ENCODE results near the gene APBB2. TPM values are rescaled to one million over a fixed set of nuclear protein-coding genes. Genes with fewer than 3 reads are reported as not detected.

Gene APBB2
- total RNA-seq, 2 donors from 2014 or later, result 0.60 to 0.65 TPM

DNA sequence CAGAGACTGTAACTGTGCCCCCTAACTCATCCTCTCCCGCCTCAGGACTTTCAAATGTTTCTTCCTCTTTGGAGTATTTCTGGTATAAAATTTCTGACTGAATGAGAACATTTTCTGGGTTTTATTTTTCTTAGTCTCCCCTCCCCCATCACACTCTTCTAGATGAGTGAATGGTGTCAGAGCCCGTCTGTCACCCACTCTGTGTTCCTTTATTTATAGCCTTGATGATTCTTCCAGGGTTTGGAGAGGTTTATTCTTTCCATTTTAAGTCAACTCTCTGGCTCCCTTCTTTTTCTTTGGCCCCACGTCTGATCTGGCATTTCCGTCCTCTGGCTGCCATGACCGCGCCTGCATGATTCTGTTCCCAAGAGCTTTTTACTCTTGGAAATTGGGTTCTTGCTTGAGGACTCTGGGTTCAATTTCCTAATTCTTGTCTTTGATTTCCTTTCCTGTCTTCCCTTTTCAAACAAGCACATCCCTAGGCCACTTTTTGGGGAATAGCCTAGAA is 335.7 kb downstream of the APBB2 start:
- Mint-ChIP-seq H3K27ac (peak overlapping the region; percentile 19), H3K36me3 (ENCODE audit: low read depth) (peaks cover 3% of the 10 kb centered on the region), H3K4me1 (peaks cover 2% of the 10 kb centered on the region), H3K27me3 (peaks cover 63% of the 10 kb centered on the region), H3K4me3 (no peak overlapping the region)
- DNase-seq (no peak), ATAC-seq (no peak)
- no peaks in the 10 kb centered on the region for H3K9me3 ChIP-seq (ENCODE audit: control insufficient read depth, low read length, poor library complexity, severe bottlenecking)

DNA sequence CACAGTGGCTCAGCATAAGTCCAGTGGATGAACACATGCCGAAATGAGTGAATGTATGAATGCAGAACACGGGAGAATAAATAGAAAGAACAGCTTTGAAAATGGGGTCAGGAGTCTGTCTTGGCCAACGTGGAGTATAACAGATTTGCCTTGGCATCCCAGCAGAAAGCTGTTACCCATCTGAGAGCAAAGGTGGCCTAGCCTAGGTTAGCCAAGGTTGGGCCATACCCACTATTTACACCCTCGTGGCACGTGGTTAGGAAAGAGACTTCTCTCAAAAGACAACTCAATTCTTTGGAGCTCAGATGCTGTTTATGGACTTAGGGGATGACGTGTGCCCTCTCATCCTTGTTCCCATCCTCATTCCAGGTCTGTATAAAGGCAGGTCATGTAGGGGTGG is 337.3 kb downstream of the APBB2 start:
- DNase-seq, result no peak
- H3K4me3 Mint-ChIP-seq, result no peak overlapping the region
- H3K27ac Mint-ChIP-seq, result no peak overlapping the region
- H3K4me1 Mint-ChIP-seq, result peaks cover 2% of the 10 kb centered on the region
- peaks cover 57% of the 10 kb centered on the region for H3K27me3 Mint-ChIP-seq
- H3K36me3 Mint-ChIP-seq (ENCODE audit: low read depth), result peaks cover 3% of the 10 kb centered on the region
- ATAC-seq, result no peak
- no peaks in the 10 kb centered on the region for H3K9me3 ChIP-seq (ENCODE audit: control insufficient read depth, low read length, poor library complexity, severe bottlenecking)

DNA sequence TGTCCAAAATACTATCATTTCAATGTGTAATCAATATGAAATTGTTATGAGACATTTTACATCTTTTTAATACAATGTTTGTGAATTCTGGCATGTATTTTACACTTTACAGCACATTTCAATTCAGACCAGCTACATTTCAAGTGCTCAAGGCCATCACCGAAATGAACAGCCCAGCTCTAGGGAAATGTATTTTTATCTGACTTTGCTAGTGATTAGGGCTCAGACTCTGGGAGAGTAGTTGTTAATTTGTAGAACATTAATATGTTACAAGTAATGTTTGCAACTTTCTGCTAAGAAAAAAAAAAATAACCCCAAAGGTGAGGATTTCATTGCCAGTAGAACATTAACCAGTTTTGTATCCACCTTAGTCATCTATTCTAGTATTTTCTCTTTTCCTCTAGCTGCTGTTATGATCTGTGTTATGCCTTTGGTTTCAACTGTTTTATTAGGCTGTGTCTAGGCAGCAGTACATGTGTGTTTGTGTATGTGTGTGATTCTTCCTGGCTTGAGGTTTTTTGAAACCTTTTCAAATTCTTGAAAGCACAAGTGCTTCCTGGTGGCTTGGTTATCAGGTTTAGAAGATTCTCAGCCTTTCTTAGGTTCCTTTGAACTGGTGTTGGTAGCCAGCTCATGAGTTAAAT is 338.7 kb downstream of the APBB2 start:
- no peak for ATAC-seq
- Mint-ChIP-seq H3K4me3 (no peak overlapping the region), H3K4me1 (peaks cover 2% of the 10 kb centered on the region)

DNA sequence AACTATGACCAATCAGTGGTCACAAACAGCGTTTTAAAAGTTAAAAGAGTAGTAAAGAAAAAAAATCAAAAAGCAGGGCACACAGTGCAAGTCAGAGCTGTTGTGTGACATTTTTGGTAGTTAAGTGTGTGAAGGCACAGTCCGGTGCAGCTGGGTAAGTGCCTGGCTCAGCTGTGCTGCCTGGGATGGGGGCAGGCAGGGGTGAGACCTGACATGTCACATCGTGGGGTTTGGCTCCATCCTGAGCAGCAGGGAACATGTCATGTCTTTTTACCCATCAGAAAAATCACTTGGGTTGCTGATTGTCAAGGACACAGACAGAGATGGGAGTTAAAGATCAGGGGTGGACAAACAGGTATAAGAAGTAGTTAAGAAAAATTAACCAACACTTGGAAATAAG is 339.4 kb downstream of the APBB2 start:
- no peak overlapping the region for H3K27ac Mint-ChIP-seq
- DNase-seq, result no peak
- H3K4me1 Mint-ChIP-seq, result peaks cover 2% of the 10 kb centered on the region
- no peak for ATAC-seq
- peaks cover 3% of the 10 kb centered on the region for H3K36me3 Mint-ChIP-seq (ENCODE audit: low read depth)
- no peaks in the 10 kb centered on the region for H3K9me3 ChIP-seq (ENCODE audit: control insufficient read depth, low read length, poor library complexity, severe bottlenecking)
- no peak overlapping the region for H3K4me3 Mint-ChIP-seq
- H3K27me3 Mint-ChIP-seq, result peaks cover 53% of the 10 kb centered on the region

More for the DNA sequence above, 338.7 kb downstream of the APBB2 start:
- peaks cover 56% of the 10 kb centered on the region for H3K27me3 Mint-ChIP-seq
- H3K27ac Mint-ChIP-seq, result no peak overlapping the region
- peaks cover 3% of the 10 kb centered on the region for H3K36me3 Mint-ChIP-seq (ENCODE audit: low read depth)
- H3K9me3 ChIP-seq (ENCODE audit: control insufficient read depth, low read length, poor library complexity, severe bottlenecking), result no peaks in the 10 kb centered on the region
- DNase-seq, result no peak

DNA sequence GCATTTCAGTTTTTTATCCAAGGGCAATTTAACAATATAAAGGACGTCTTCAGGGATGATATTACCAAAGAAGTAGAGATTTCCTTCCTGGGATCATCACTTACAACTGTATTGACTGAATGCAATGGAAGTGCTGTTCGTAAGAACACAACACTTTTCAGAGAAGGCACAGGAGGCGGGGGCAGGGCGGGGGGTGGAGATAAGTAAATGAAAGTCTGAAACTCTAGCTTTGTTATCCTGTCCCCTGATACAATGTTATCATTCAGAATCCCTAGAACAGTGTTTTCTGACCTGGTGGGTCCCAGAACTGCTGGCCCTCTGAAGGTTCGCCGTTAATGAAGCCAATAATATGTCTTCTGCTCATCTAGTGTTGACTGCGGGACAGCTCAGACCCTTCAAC is 340.0 kb downstream of the APBB2 start:
- DNase-seq (no peak), ATAC-seq (no peak)
- no peaks in the 10 kb centered on the region for H3K9me3 ChIP-seq (ENCODE audit: control insufficient read depth, low read length, poor library complexity, severe bottlenecking)
- Mint-ChIP-seq H3K4me3 (no peak overlapping the region), H3K36me3 (ENCODE audit: low read depth) (peaks cover 3% of the 10 kb centered on the region), H3K4me1 (peaks cover 2% of the 10 kb centered on the region), H3K27ac (no peak overlapping the region), H3K27me3 (peaks cover 50% of the 10 kb centered on the region)

DNA sequence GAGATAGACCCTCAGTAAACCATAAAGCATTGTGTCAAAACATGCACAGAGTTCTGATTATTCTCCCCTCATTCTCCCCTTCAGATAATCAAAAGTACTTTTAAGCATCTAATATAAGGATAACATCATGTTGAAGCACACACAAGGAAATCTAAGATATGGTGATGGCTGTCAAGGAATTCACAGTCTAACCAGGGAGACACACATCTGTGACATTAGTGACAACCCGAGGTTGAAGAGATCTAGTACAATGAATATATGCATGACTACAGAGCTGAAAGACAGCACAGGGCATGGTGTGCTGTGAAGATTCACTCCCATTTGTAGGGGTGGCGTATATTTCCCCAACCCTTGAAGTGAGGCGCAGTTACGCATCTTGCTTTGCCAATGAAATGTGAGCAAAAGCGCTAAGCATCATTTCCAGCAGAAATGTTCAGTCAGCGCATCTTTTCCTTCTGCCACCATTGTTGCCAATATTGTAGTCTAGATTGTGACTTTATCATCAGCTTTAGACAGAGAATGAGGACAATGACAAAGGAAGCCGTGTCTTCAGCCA is 342.6 kb downstream of the APBB2 start:
- Mint-ChIP-seq H3K4me3 (no peak overlapping the region), H3K27ac (no peak overlapping the region), H3K36me3 (ENCODE audit: low read depth) (no peaks in the 10 kb centered on the region), H3K27me3 (peaks cover 27% of the 10 kb centered on the region), H3K4me1 (peaks cover 2% of the 10 kb centered on the region)
- DNase-seq (no peak), ATAC-seq (no peak)
- H3K9me3 ChIP-seq (ENCODE audit: control insufficient read depth, low read length, poor library complexity, severe bottlenecking), result no peaks in the 10 kb centered on the region

DNA sequence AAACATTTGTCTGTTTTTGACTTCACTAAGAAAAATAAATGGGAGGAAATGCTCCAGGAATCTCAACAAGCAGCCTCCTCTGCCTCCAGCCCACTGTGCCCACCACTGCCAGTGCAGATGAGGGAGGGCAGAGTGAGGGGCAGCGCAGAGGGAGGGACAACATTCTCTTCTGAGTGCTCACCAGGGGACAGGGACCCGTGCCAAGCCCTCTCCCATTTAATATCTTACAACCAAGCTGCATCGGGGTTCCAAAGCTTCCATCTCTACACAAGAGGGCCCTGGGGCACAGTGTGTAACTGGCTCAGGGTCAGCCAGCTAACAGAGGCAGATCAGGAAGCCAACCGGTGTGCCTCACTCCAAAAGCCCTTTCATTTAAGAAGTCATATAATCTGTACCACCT is 344.2 kb downstream of the APBB2 start:
- no peak for ATAC-seq
- H3K9me3 ChIP-seq (ENCODE audit: control insufficient read depth, low read length, poor library complexity, severe bottlenecking), result no peaks in the 10 kb centered on the region
- peaks cover 25% of the 10 kb centered on the region for H3K27me3 Mint-ChIP-seq
- H3K4me3 Mint-ChIP-seq, result no peak overlapping the region
- no peaks in the 10 kb centered on the region for H3K4me1 Mint-ChIP-seq
- H3K27ac Mint-ChIP-seq, result no peak overlapping the region
- no peaks in the 10 kb centered on the region for H3K36me3 Mint-ChIP-seq (ENCODE audit: low read depth)
- DNase-seq, result no peak

DNA sequence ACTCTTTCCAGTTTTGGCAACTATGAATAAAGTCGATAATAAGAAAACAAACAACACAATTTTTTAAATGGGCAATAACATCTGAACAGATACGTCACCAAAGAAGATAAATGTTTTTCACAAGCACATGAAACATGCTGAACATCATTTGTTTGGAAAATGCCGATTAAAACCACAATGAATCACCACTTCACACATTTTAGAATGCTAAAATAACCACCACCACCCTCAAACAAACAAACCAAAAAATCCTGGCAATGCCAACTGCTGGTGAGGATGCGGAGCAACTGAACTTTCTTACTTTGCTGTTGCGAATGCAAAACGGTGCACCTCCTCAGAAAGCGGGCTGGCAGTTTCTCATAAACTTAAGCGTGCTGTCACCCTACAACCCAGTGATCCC is 348.6 kb downstream of the APBB2 start:
- Mint-ChIP-seq H3K27me3 (peaks cover 12% of the 10 kb centered on the region), H3K36me3 (ENCODE audit: low read depth) (no peaks in the 10 kb centered on the region), H3K4me3 (no peak overlapping the region), H3K4me1 (no peaks in the 10 kb centered on the region), H3K27ac (no peak overlapping the region)
- no peaks in the 10 kb centered on the region for H3K9me3 ChIP-seq (ENCODE audit: control insufficient read depth, low read length, poor library complexity, severe bottlenecking)
- no peak for ATAC-seq
- no peak for DNase-seq

DNA sequence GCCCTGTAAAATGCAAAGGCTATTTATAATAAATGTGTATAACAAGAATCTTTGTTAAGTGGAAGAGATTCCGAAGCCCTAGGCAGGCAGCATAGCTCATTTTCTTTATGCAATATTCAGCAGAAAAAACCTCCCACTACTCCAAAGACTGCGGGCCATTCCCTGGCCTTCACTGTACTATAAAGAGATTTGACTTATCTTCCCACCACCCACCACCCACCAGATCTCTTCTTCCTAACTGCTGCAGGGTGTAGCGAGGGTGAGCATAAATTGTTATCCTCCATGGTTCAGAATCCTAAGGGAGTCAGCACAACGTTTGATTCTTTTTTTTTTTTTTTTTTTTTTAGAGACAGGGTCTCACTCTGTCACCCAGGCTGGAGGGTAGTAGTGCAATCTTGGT is 349.8 kb downstream of the APBB2 start:
- Mint-ChIP-seq H3K36me3 (ENCODE audit: low read depth) (peaks cover 2% of the 10 kb centered on the region), H3K27me3 (peaks cover 16% of the 10 kb centered on the region), H3K4me3 (no peak overlapping the region), H3K4me1 (peaks cover 3% of the 10 kb centered on the region), H3K27ac (no peak overlapping the region)
- H3K9me3 ChIP-seq (ENCODE audit: control insufficient read depth, low read length, poor library complexity, severe bottlenecking), result no peaks in the 10 kb centered on the region
- no peak for DNase-seq
- no peak for ATAC-seq

DNA sequence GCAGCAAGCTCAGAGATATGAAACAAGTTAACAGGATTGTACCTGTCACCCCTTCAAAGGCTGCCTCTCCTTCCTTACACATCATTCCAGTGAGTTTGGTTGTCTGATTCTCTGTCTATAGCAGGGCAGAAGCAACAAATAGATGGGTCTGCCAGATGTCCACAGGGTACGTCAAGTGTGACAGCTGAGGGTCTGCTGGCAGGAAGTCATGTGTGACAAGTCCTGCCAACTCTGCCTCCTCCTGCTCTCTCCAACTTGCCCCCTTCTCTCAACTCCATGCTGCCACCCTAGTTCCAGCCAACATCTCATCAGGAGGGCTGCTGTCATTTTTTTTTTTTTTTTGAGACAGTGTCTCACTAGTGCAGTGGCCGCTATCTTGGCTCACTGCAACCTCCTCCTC is 355.4 kb downstream of the APBB2 start:
- no peak for ATAC-seq
- Mint-ChIP-seq H3K36me3 (ENCODE audit: low read depth) (peaks cover 4% of the 10 kb centered on the region), H3K4me1 (peaks cover 22% of the 10 kb centered on the region), H3K27ac (no peak overlapping the region), H3K27me3 (peaks cover 63% of the 10 kb centered on the region), H3K4me3 (no peak overlapping the region)
- no peak for DNase-seq
- H3K9me3 ChIP-seq (ENCODE audit: control insufficient read depth, low read length, poor library complexity, severe bottlenecking), result no peaks in the 10 kb centered on the region

DNA sequence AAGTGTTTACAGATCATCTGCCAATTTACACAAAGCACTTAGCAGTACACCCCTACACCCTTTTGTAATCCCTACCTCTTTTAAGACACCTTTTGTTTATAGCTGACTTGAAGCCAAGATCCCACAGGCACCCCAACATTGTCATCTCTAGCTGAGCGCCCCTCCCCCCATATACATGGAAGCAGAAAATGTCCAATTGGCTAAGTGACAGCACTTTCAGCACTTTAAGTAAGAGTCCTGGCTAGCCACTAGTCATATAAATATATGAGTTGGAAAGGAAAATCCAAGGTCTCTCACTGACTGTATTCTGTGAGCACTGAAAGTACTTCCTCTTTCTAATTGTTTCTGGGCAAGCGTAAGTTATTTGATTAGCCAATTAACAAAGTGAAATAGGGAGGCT is 356.4 kb downstream of the APBB2 start:
- peaks cover 73% of the 10 kb centered on the region for H3K27me3 Mint-ChIP-seq
- peaks cover 8% of the 10 kb centered on the region for H3K36me3 Mint-ChIP-seq (ENCODE audit: low read depth)
- H3K27ac Mint-ChIP-seq, result no peak overlapping the region
- DNase-seq, result no peak
- no peak overlapping the region for H3K4me3 Mint-ChIP-seq
- H3K4me1 Mint-ChIP-seq, result peaks cover 22% of the 10 kb centered on the region
- no peak for ATAC-seq
- no peaks in the 10 kb centered on the region for H3K9me3 ChIP-seq (ENCODE audit: control insufficient read depth, low read length, poor library complexity, severe bottlenecking)

DNA sequence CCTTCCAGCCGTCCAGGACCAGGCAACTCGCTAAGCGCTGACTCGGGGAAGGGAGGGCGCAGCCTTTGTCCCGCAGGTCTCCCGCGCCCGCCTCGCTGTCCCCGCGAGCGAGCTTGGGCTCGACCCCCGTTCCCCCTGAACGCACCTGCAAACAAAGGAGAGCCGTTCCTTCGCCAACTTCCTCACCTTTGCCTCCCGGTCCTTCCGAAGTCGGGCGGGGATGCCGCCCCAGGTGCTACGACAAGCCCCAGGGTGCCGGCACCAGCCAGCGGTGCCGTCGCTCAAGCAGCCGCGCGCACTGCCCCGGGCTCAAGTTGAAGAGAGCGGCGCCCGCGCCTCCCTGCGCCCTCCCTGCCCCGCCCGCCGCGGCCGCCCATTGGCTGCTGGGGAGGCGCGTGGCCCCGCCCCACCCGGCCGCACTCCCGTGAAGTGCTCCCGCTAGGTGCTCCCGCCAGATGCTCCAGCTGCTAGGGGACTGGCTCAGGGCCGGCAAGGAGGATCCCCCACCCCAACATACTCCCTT is 357.4 kb downstream of the APBB2 start:
- H3K27me3 Mint-ChIP-seq, result peaks cover 72% of the 10 kb centered on the region
- H3K36me3 Mint-ChIP-seq (ENCODE audit: low read depth), result peaks cover 9% of the 10 kb centered on the region
- H3K27ac Mint-ChIP-seq, result no peak overlapping the region
- no peaks in the 10 kb centered on the region for H3K9me3 ChIP-seq (ENCODE audit: control insufficient read depth, low read length, poor library complexity, severe bottlenecking)
- peaks cover 22% of the 10 kb centered on the region for H3K4me1 Mint-ChIP-seq
- peak in 1 of 3 donors; percentile 18 for DNase-seq
- ATAC-seq, result peak; percentile 88
- H3K4me3 Mint-ChIP-seq, result peak overlapping the region; percentile 77

DNA sequence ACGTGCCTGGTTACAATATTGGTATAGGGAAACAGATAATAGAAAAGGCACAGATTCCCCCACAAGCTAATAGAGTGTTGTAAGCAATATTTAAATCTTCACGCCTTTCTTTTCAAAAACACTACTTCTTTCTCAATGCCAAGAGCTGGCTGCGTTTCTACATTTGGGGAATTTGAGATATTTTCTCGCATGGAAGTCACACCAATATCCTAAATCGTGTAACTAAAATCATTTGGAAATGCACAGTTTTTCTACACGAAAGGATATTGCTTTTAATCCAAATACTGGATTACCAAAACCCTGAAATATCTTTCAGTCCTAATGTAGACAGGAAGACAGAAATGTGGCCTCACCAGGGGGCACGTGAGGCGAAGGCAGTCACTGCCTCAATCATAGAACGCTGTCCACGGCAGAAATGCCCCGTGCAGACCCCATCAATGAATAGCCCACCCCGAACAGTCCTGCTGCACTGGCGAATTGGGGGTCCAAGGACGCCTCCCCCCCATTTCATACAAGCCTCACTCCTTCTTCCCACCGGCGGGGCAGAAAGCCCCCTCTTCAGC is 358.0 kb downstream of the APBB2 start:
- H3K36me3 Mint-ChIP-seq (ENCODE audit: low read depth), result peaks cover 9% of the 10 kb centered on the region
- peak overlapping the region; percentile 77 for H3K4me3 Mint-ChIP-seq
- H3K27me3 Mint-ChIP-seq, result peaks cover 72% of the 10 kb centered on the region
- no peak overlapping the region for H3K27ac Mint-ChIP-seq
- H3K4me1 Mint-ChIP-seq, result peaks cover 22% of the 10 kb centered on the region
- DNase-seq (no peak), ATAC-seq (no peak)
- no peaks in the 10 kb centered on the region for H3K9me3 ChIP-seq (ENCODE audit: control insufficient read depth, low read length, poor library complexity, severe bottlenecking)
